Gastrocnemius medialis (tissue), 4 donors: ENCODE results near the gene BBX.

Experiments
- CTCF ChIP-seq, 5 experiments: fragments of 450-650 bp in 3 of 5; fragments of 200-600 bp in 2 of 5; sonication (generic) in 2 of 5; IDR thresholded peaks in 4 of 5; conservative IDR thresholded peaks in 1 of 5; 1 replicate in 4 of 5; 2 replicates in 1 of 5; pipeline ENCODE4 v1.5.1; 2016 to 2019; ENCODE audit warnings: antibody characterized with exemption in 5 of 5, mild to moderate bottlenecking in 3 of 5, moderate library complexity in 3 of 5
- POLR2A ChIP-seq, 2 donors: fragments of 450-650 bp; IDR thresholded peaks; one replicate each; pipeline ENCODE4 v1.6.1; 2017; ENCODE audit warnings: antibody characterized with exemption in 2 of 2, mild to moderate bottlenecking in 2 of 2, moderate library complexity in 2 of 2

DNA sequence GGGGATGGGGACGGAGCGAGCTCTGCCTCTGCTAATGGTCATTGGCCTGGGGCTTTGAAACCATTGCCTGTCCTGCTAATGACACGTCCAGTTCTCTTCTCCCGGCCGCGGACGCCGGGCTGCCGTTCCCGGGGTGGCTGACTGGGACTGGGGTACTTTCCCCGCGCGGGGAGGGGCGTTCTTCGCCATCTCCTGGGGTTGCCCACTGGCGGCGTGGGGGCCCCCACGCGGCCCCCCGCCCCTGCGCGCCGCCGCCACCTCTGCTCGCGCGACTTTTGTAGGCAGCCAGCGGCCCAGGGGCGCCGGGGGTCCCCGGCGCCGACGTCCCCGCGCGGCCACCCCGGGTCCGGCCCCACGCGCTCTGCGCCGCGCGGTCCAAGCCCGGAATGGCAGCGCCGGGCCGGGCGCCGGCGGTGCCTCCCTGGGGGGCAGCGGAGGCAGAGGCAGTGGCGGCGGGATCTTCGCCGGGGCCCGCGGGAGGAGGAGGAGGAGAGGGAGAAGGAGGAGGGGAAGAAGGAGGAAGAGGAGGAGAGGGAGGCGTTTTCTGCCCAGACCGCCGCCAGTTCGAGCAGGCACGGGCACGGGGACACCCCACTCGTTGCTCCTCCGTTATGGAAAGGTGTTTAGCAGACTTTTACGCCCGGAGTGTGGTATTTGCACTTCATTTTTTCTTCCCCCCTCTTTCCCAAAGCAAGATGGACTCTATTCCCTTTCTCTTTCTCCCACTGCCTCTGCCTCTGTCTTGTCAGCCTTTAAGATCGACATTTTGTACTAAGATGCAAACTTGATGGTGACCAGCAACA, 2.3 kb downstream of the BBX start:
- no peak for TF ChIP-seq CTCF (IDR thresholded peaks at IDR 0.05 in 4 of 5, conservative IDR thresholded peaks at IDR 0.05 in 1 of 5)
- TF ChIP-seq POLR2A (IDR thresholded peaks at IDR 0.05), result peak in 1 of 2 donors; percentile 30
